Activated naive CD4-positive, alpha-beta T cell treated with anti-CD3 and anti-CD28 coated beads, Interleukin-2, amount 50 U/mL, for 72 hours (primary cell): ENCODE data around the gene LRR1. TPM values are rescaled to one million over a fixed set of nuclear protein-coding genes. Genes with fewer than 3 reads are reported as not detected.
"Not testable (repeated sequence)": the region's sequence is repeated elsewhere in the genome, so short reads cannot be mapped to it uniquely, and the experiment has no call there.

Experiments used
- ATAC-seq, 2 donors: fragments of 150-1000 bp; cut with Tn5 transposase; 2 replicates each; pipeline ENCODE4 v1.10.0; 2021; ENCODE audit warnings: mild to moderate bottlenecking in 2 of 2, moderate library complexity in 2 of 2
- DNase-seq, 2 donors: peaks; one replicate each; pipeline ENCODE4 v3.0.0; 2021 to 2022; ENCODE audit warnings: low spot score in 2 of 2
- H3K27ac Mint-ChIP-seq, 2 donors: one replicate each; pipeline ENCODE4 v1.8.0; 2022; ENCODE audit warnings: mild to moderate bottlenecking in 2 of 2, mixed read lengths in 2 of 2
- H3K36me3 Mint-ChIP-seq, 2 donors: one replicate each; pipeline ENCODE4 v1.8.0; 2022; ENCODE audit warnings: mixed read lengths in 2 of 2
- H3K9me3 Mint-ChIP-seq, 2 donors: one replicate each; pipeline ENCODE4 v1.8.0; 2022; ENCODE audit warnings: mixed read lengths in 2 of 2
- total RNA-seq, 2 donors: library from RNA; stranded (reverse); gene quantifications; one replicate each; pipeline ENCODE4 v1.2.3, GENCODE V29; 2022

LRR1 gene
- total RNA-seq, 2 donors from 2014 or later = 23.3 to 47.4 TPM

- ATAC-seq (no peak), DNase-seq (no peak)
- Mint-ChIP-seq H3K36me3 (peaks cover 34 to 54% of the 10 kb centered on the region in 2 donors), H3K9me3 (no peaks in the 10 kb centered on the region), H3K27ac (peak overlapping the region; percentile 99)
Observed at GRCh38 chr14:49583629-49584028, 15.1 kb upstream of the LRR1 start.

DNA sequence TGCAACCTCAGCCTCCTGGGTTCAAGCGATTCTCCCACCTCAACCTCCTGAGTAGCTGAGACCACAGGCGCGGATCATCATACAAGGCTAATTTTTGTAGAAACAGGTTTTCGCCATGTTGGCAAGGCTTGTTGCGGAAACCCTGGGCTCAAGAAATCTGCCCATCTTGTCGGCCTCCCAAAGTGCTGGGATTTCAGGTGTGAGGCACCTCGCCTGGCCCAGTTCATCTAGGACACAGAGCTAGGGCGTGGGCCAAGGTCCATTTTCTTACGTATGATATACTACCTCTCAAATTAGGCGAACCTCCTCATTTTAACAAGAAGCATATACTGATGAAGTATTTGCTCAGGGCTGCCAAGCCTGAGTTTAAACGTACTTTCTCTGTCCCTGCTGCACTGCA, 14.7 kb upstream of the LRR1 start:
- H3K27ac Mint-ChIP-seq = peak overlapping the region; percentile 99

GRCh38 chr14:49584981-49585640, 13.6 kb upstream of the LRR1 start:
- ATAC-seq, H3K9me3 Mint-ChIP-seq, DNase-seq: not testable (repeated sequence)
- Mint-ChIP-seq H3K27ac (peak overlapping the region; percentile 99), H3K36me3 (peaks cover 34 to 54% of the 10 kb centered on the region in 2 donors)

More for the DNA sequence above, 14.7 kb upstream of the LRR1 start:
- Mint-ChIP-seq H3K36me3 (peaks cover 34 to 54% of the 10 kb centered on the region in 2 donors), H3K9me3 (no peaks in the 10 kb centered on the region)
- DNase-seq (no peak), ATAC-seq (no peak)

GRCh38 chr14:49585803-49586672, 12.7 kb upstream of the LRR1 start, which contains the start of gene RPS29:
Gene RPS29 (minus strand): TSS chr14:49586380. CDS start chr14:49586346, 34 bp downstream.
- ATAC-seq = peak; percentile 93 to 96
- peaks cover 34 to 52% of the 10 kb centered on the region in 2 donors for H3K36me3 Mint-ChIP-seq
- no peaks in the 10 kb centered on the region for H3K9me3 Mint-ChIP-seq
- H3K27ac Mint-ChIP-seq = peak within 1 kb of the TSS; percentile 99
- peak; percentile 97 to 100 for DNase-seq

GRCh38 chr14:49586673-49587460, 11.9 kb upstream of the LRR1 start:
- DNase-seq = peak in 1 of 2 donors; percentile 58
- Mint-ChIP-seq H3K9me3 (no peaks in the 10 kb centered on the region), H3K36me3 (peaks cover 34 to 44% of the 10 kb centered on the region in 2 donors), H3K27ac (peak overlapping the region; percentile 99)
- ATAC-seq = peak; percentile 28 to 55

DNA sequence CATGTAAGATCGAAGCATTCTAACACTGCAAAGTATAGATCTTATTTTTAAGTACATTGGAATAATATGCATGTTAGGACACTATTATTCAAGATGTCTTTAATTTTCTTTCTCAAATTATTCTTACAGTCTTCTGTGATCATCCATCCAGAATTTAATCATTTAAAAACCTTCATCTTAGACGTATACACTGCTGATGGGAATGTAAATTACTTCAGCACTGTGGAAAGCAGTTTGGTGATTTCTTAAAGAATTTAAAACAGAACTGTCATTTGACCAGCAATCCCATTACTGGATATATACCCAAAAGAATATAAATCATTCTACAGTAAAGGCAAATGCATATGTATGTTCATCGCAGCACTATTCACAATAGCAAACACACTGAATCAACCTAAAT, 9.4 kb upstream of the LRR1 start:
- no peaks in the 10 kb centered on the region for H3K9me3 Mint-ChIP-seq
- ATAC-seq = no peak
- DNase-seq = no peak
- no peak overlapping the region for H3K27ac Mint-ChIP-seq
- H3K36me3 Mint-ChIP-seq = peaks cover 17 to 19% of the 10 kb centered on the region in 2 donors

DNA sequence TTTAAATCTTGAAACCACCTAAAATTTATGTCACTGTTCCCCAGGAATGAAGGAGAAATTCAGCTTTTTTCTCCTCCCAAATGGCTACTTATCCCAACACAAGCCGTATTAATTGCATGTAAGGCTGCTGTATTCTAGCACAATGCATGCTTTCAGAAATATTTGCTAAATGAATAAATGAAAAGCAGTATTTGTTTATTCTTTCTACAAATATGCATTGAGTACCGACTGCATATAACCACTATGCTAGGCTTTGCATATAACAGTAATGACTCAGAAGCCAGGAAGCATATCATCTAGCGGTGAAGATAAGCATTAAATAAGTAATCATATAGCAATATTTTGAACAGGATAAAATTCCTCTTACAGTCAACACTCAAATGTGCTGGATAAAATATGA, 5.7 kb upstream of the LRR1 start:
- no peaks in the 10 kb centered on the region for H3K9me3 Mint-ChIP-seq
- ATAC-seq (no peak), DNase-seq (no peak)
- no peak overlapping the region for H3K27ac Mint-ChIP-seq
- H3K36me3 Mint-ChIP-seq = peaks cover 2 to 4% of the 10 kb centered on the region in 2 donors

- Mint-ChIP-seq H3K9me3 (no peaks in the 10 kb centered on the region), H3K27ac (no peak overlapping the region), H3K36me3 (peaks cover 10 to 19% of the 10 kb centered on the region in 2 donors)
- no peak for ATAC-seq
- no peak for DNase-seq
Observed at GRCh38 chr14:49594347-49595091, 4.2 kb upstream of the LRR1 start.

- H3K36me3 Mint-ChIP-seq = peaks cover 21 to 26% of the 10 kb centered on the region in 2 donors
- DNase-seq = no peak
- peak; percentile 3 to 32 for ATAC-seq
- H3K27ac Mint-ChIP-seq = peak overlapping the region; percentile 96 to 97
- no peaks in the 10 kb centered on the region for H3K9me3 Mint-ChIP-seq
Observed at GRCh38 chr14:49598189-49598484, 603 bp upstream of the LRR1 start.

- no peak for DNase-seq
- no peaks in the 10 kb centered on the region for H3K9me3 Mint-ChIP-seq
- no peak overlapping the region for H3K27ac Mint-ChIP-seq
- no peak for ATAC-seq
- H3K36me3 Mint-ChIP-seq = peaks cover 5 to 12% of the 10 kb centered on the region in 2 donors
Observed at GRCh38 chr14:49607583-49607982, 8.8 kb downstream of the LRR1 start.

GRCh38 chr14:49612251-49612650, 13.5 kb downstream of the LRR1 start:
- Mint-ChIP-seq H3K27ac (no peak overlapping the region), H3K36me3 (peaks cover 0 to 6% of the 10 kb centered on the region in 2 donors), H3K9me3 (no peaks in the 10 kb centered on the region)
- no peak for DNase-seq
- no peak for ATAC-seq

- no peak overlapping the region for H3K27ac Mint-ChIP-seq
- no peak for DNase-seq
- H3K36me3 Mint-ChIP-seq = peaks cover 0 to 6% of the 10 kb centered on the region in 2 donors
- no peaks in the 10 kb centered on the region for H3K9me3 Mint-ChIP-seq
- ATAC-seq = no peak
Observed at GRCh38 chr14:49612671-49613070, 13.9 kb downstream of the LRR1 start.

- ATAC-seq (no peak), DNase-seq (no peak)
- H3K27ac Mint-ChIP-seq = no peak overlapping the region
- H3K9me3 Mint-ChIP-seq = no peaks in the 10 kb centered on the region
- peaks cover 12 to 18% of the 10 kb centered on the region in 2 donors for H3K36me3 Mint-ChIP-seq
Observed at GRCh38 chr14:49614196-49614595, 15.5 kb downstream of the LRR1 start.

DNA sequence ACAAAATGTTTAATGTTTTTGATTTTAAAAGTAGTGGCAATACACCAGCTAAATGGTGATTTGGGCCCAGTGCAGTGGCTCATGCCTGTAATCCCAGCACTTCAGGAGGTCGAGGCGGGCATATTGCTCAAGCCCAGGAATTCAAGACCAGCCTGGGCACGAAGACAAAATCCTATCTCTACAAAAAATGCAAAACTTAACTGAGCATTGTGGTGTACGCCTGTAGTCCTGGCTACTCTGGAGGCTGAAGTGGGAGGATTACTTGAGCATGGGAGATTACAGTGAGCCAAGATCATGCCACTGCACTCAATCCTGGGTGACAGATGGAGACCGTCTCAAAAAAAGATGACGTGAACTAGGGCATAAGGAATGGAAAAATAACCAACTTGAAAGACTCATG, 17.0 kb downstream of the LRR1 start:
- ATAC-seq = no peak
- Mint-ChIP-seq H3K27ac (no peak overlapping the region), H3K9me3 (no peaks in the 10 kb centered on the region), H3K36me3 (peaks cover 23 to 30% of the 10 kb centered on the region in 2 donors)
- DNase-seq = no peak

- peaks cover 41 to 47% of the 10 kb centered on the region in 2 donors for H3K36me3 Mint-ChIP-seq
- no peak for ATAC-seq
Observed at GRCh38 chr14:49617852-49618519, 19.2 kb downstream of the LRR1 start.

GRCh38 chr14:49619273-49619672, 20.5 kb downstream of the LRR1 start:
- not testable (repeated sequence) for ATAC-seq, DNase-seq, H3K9me3 Mint-ChIP-seq
- peaks cover 41 to 44% of the 10 kb centered on the region in 2 donors for H3K36me3 Mint-ChIP-seq
- H3K27ac Mint-ChIP-seq = peak overlapping the region; percentile 98

More at GRCh38 chr14:49617852-49618519, 19.2 kb downstream of the LRR1 start:
- Mint-ChIP-seq H3K9me3 (no peaks in the 10 kb centered on the region), H3K27ac (peak overlapping the region; percentile 91 to 98)
- no peak for DNase-seq
